ENCODE results near the gene PALD1. TPM values are rescaled to one million over a fixed set of nuclear protein-coding genes. Genes with fewer than 3 reads are reported as not detected.

The PALD1 gene
- total and polyA plus RNA-seq, 2 donors (not counting 1 experiment from before 2014, with no cell fraction given), result 0.09 to 0.33 TPM

DNA sequence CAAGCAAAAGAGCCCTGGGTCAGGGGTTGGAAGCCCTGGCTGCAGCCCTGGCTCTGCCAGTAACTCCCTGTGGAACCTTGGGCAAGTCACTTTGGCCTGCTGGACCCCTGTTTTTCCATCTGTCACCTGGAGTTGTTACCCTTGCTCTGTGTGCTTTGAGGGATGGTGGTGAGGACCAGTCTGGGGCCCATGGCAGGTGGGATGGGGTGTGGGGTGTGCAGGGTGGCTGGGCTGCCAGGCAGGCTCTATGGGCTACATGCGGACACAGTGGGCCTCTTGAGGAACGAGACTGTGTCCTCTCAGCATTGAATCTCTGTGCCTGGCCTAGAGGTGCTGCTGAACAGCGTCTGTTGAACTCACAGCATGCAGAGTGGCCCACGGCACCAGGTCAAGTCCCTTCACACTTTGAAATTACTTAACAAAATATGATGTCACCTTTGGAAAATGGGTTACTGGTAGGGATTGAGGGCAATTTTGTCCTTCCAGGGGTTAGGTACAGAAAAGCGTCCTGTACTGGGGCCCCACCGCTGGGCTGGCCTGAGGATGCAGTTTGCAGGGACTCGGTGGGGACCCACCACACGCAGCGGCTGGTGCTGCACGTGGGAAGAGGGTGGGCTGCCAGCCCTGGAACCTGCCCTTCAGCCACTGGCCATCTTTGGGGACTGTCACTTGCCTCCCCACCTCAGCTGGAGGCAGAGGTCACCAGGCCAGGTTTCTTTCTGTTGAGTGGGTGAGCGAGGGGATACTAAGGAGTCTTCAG is 78.7 kb downstream of the PALD1 start:
- Histone ChIP-seq H3K79me2 (ENCODE audit: control insufficient read depth, insufficient read depth, low read length) (no peaks in the 10 kb centered on the region), H4K20me1 (ENCODE audit: control insufficient read depth, extremely low read depth, insufficient read depth, low read length) (no peaks in the 10 kb centered on the region), H3K4me1 (ENCODE audit: control insufficient read depth, extremely low read depth, insufficient read depth, low read length) (peaks cover 8% of the 10 kb centered on the region), H3K9ac (ENCODE audit: insufficient read depth, low read length) (no peak overlapping the region), H3K4me2 (ENCODE audit: extremely low read depth, insufficient read depth, low read length) (no peak overlapping the region), H3K9me3 (ENCODE audit: control insufficient read depth, insufficient read depth, low read depth, low read length) (no peaks in the 10 kb centered on the region), H3K27me3 (ENCODE audit: control insufficient read depth, insufficient read depth, low read length) (no peaks in the 10 kb centered on the region), H2AFZ (ENCODE audit: low read length) (no peak overlapping the region), H3K27ac (ENCODE audit: insufficient read depth, low read length) (no peak overlapping the region), H3K36me3 (ENCODE audit: control insufficient read depth, insufficient read depth, low read length) (no peaks in the 10 kb centered on the region), H3K4me3 (replicated peaks in 1 of 4; ENCODE audit: control extremely low read depth in 1 of 4, insufficient read depth in 1 of 4, low read depth in 3 of 4, low read length in 4 of 4) (no peak overlapping the region)
- no peak for TF ChIP-seq EZH2 (IDR thresholded peaks at IDR 0.05; ENCODE audit: low read length, missing control alignments)
- TF ChIP-seq, protein P1, sequence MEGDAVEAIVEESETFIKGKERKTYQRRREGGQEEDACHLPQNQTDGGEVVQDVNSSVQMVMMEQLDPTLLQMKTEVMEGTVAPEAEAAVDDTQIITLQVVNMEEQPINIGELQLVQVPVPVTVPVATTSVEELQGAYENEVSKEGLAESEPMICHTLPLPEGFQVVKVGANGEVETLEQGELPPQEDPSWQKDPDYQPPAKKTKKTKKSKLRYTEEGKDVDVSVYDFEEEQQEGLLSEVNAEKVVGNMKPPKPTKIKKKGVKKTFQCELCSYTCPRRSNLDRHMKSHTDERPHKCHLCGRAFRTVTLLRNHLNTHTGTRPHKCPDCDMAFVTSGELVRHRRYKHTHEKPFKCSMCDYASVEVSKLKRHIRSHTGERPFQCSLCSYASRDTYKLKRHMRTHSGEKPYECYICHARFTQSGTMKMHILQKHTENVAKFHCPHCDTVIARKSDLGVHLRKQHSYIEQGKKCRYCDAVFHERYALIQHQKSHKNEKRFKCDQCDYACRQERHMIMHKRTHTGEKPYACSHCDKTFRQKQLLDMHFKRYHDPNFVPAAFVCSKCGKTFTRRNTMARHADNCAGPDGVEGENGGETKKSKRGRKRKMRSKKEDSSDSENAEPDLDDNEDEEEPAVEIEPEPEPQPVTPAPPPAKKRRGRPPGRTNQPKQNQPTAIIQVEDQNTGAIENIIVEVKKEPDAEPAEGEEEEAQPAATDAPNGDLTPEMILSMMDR (conservative IDR thresholded peaks at IDR 0.05 in 1 of 2, IDR thresholded peaks at IDR 0.05 in 1 of 2; ENCODE audit: low read depth in 1 of 2, low read length in 2 of 2), result no peak
- no peak for DNase-seq (ENCODE audit: low read depth in 2 of 2)

DNA sequence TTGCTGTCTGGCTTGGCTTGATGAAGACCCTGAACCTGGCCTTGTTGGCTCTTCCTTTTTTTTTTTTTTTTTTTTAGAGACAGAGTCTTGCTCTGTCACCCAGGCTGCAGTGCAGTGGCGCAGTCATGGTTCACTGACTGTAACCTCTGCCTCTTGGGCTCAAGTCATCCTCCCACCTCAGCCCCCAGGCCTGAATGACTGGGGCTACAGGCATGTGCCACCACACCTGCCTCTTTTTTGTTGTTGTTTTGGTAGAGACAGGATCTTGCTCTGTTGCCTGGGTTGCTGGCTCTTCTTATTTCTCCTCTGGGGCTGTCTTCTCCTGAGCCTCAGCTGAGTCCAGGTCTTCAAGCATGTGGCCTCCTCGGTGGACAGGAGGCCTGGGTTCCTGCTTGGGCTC is 79.3 kb downstream of the PALD1 start:
- Histone ChIP-seq H3K4me1 (ENCODE audit: control insufficient read depth, extremely low read depth, insufficient read depth, low read length) (peaks cover 3% of the 10 kb centered on the region), H3K4me3 (replicated peaks in 1 of 4; ENCODE audit: control extremely low read depth in 1 of 4, insufficient read depth in 1 of 4, low read depth in 3 of 4, low read length in 4 of 4) (no peak overlapping the region), H2AFZ (ENCODE audit: low read length) (no peak overlapping the region), H3K9ac (ENCODE audit: insufficient read depth, low read length) (no peak overlapping the region), H3K27me3 (ENCODE audit: control insufficient read depth, insufficient read depth, low read length) (no peaks in the 10 kb centered on the region), H4K20me1 (ENCODE audit: control insufficient read depth, extremely low read depth, insufficient read depth, low read length) (no peaks in the 10 kb centered on the region), H3K79me2 (ENCODE audit: control insufficient read depth, insufficient read depth, low read length) (no peaks in the 10 kb centered on the region), H3K4me2 (ENCODE audit: extremely low read depth, insufficient read depth, low read length) (no peak overlapping the region), H3K27ac (ENCODE audit: insufficient read depth, low read length) (no peak overlapping the region), H3K36me3 (ENCODE audit: control insufficient read depth, insufficient read depth, low read length) (no peaks in the 10 kb centered on the region), H3K9me3 (ENCODE audit: control insufficient read depth, insufficient read depth, low read depth, low read length) (no peaks in the 10 kb centered on the region)
- no peak for TF ChIP-seq EZH2 (IDR thresholded peaks at IDR 0.05; ENCODE audit: low read length, missing control alignments)
- TF ChIP-seq, protein P1 (conservative IDR thresholded peaks at IDR 0.05 in 1 of 2, IDR thresholded peaks at IDR 0.05 in 1 of 2; ENCODE audit: low read depth in 1 of 2, low read length in 2 of 2), result no peak
- no peak for DNase-seq (ENCODE audit: low read depth in 2 of 2)

DNA sequence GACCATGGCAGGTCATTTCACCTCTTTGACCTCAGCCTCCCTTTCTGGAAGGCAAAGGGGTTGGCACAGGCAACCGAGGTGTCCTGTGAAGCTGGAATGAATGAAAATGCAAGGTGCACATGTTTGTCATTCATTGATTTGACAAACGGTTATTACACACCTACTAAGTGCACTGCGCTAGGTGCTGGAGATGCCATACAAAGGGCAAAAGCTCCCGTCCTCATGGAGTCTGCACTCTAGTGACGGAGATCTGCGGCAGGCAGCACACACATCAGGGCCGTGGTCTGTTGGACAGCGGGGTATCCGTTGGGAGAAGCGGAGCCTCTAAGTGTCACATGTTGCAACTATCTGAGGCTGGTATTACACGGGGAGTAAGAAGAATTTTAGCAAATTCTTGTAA is 79.7 kb downstream of the PALD1 start:
- no peak for DNase-seq (ENCODE audit: low read depth in 2 of 2)
- Histone ChIP-seq H3K4me2 (ENCODE audit: extremely low read depth, insufficient read depth, low read length) (no peak overlapping the region), H4K20me1 (ENCODE audit: control insufficient read depth, extremely low read depth, insufficient read depth, low read length) (no peaks in the 10 kb centered on the region), H3K4me1 (ENCODE audit: control insufficient read depth, extremely low read depth, insufficient read depth, low read length) (peaks cover 3% of the 10 kb centered on the region), H3K9ac (ENCODE audit: insufficient read depth, low read length) (no peak overlapping the region), H3K79me2 (ENCODE audit: control insufficient read depth, insufficient read depth, low read length) (no peaks in the 10 kb centered on the region), H2AFZ (ENCODE audit: low read length) (no peak overlapping the region), H3K36me3 (ENCODE audit: control insufficient read depth, insufficient read depth, low read length) (no peaks in the 10 kb centered on the region), H3K27ac (ENCODE audit: insufficient read depth, low read length) (no peak overlapping the region), H3K9me3 (ENCODE audit: control insufficient read depth, insufficient read depth, low read depth, low read length) (no peaks in the 10 kb centered on the region), H3K27me3 (ENCODE audit: control insufficient read depth, insufficient read depth, low read length) (no peaks in the 10 kb centered on the region), H3K4me3 (replicated peaks in 1 of 4; ENCODE audit: control extremely low read depth in 1 of 4, insufficient read depth in 1 of 4, low read depth in 3 of 4, low read length in 4 of 4) (no peak overlapping the region)
- TF ChIP-seq EZH2 (IDR thresholded peaks at IDR 0.05; ENCODE audit: low read length, missing control alignments), result no peak
- TF ChIP-seq, protein P1 (conservative IDR thresholded peaks at IDR 0.05 in 1 of 2, IDR thresholded peaks at IDR 0.05 in 1 of 2; ENCODE audit: low read depth in 1 of 2, low read length in 2 of 2), result no peak

Data from fibroblast of lung (primary cell).